ENCODE measurements around the gene SRPK3. TPM values are rescaled to one million over a fixed set of nuclear protein-coding genes. Genes with fewer than 3 reads are reported as not detected.

SRPK3 gene
- total RNA-seq, 6 experiments from 2014 or later: 0.14 to 0.51 (median 0.27) TPM

DNA sequence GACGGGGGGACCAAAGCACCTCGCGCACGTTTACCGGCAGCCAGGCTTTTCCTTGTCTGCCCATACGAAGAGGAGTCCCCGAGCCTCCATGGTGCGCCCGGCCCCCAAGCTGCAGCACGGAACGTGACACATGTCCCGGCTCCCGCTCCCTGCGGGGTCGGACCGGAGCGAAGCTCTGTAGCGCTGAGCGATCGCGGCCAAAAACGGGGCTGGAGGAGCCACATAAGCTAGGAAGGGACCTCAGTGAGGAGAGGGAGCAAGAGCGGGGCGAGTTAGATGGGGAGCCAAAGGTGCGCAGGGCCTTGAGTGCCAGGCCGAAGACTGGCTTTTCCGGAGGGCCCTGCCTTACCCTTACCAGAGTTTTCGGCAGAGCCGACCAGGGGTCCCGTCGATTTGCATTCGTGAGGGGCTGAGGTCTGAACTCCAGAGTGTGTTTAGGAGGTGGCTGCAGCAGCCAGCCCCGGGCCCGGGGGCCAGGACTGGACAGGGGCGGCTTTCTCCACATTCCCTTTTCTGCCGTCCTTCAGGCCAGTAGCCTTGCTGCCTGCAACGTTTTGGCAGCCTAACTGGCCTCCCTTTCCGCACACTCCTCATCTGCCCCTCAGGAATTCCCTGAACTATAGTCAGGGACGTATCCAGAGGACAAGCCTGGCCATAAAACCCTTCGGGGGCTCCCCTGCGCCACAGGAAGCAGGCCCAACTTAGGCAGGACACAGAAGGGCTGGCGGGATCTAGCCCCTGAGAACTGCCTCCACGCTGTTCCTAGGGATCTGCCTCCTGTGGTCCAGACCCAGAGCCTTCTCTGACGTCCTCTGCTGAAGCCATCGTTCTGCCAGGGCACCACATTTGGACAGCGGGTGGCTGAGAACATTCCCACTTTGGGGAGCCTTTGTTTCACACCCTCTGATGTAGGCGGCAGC is 14.3 kb downstream of the SRPK3 start:
- peaks cover 2% of the 10 kb centered on the region; the same call in 1 of the 2 replicates for H3K27me3 Mint-ChIP-seq (ENCODE audit: insufficient read depth)
- DNase-seq: no peak
- H3K4me1 Mint-ChIP-seq (ENCODE audit: low read depth): peaks cover 18% of the 10 kb centered on the region
- peak overlapping the region; percentile 76 for H3K27ac Mint-ChIP-seq
- no peaks in the 10 kb centered on the region for H3K9me3 Mint-ChIP-seq
- peaks cover 4% of the 10 kb centered on the region for H3K36me3 Mint-ChIP-seq (ENCODE audit: low read depth)
- H3K4me3 Mint-ChIP-seq: peak overlapping the region; percentile 95
- TF ChIP-seq CTCF (IDR thresholded peaks at IDR 0.05): no peak

GRCh38 chrX:153797415-153798015 is 16.7 kb downstream of the SRPK3 start:
- no peak for DNase-seq
- H3K9me3 Mint-ChIP-seq: no peaks in the 10 kb centered on the region
- H3K27ac Mint-ChIP-seq: no peak overlapping the region
- H3K27me3 Mint-ChIP-seq (ENCODE audit: insufficient read depth): peaks cover 4% of the 10 kb centered on the region
- no peak overlapping the region for H3K4me3 Mint-ChIP-seq
- H3K36me3 Mint-ChIP-seq (ENCODE audit: low read depth): peaks cover 4% of the 10 kb centered on the region
- TF ChIP-seq CTCF (IDR thresholded peaks at IDR 0.05): no peak
- peaks cover 18% of the 10 kb centered on the region for H3K4me1 Mint-ChIP-seq (ENCODE audit: low read depth)

GRCh38 chrX:153799326-153799725 is 18.5 kb downstream of the SRPK3 start:
- Mint-ChIP-seq H3K4me3 (no peak overlapping the region), H3K27ac (no peak overlapping the region), H3K4me1 (ENCODE audit: low read depth) (peaks cover 10% of the 10 kb centered on the region; the same call in 1 of the 2 replicates), H3K36me3 (ENCODE audit: low read depth) (no peaks in the 10 kb centered on the region), H3K27me3 (ENCODE audit: insufficient read depth) (peaks cover 1% of the 10 kb centered on the region), H3K9me3 (no peaks in the 10 kb centered on the region)
- no peak for TF ChIP-seq CTCF (IDR thresholded peaks at IDR 0.05)
- DNase-seq: no peak

GRCh38 chrX:153800177-153800722 is 19.4 kb downstream of the SRPK3 start:
- no peak for TF ChIP-seq CTCF (IDR thresholded peaks at IDR 0.05)
- Mint-ChIP-seq H3K4me3 (no peak overlapping the region), H3K27ac (no peak overlapping the region), H3K27me3 (ENCODE audit: insufficient read depth) (peaks cover 1% of the 10 kb centered on the region), H3K36me3 (ENCODE audit: low read depth) (no peaks in the 10 kb centered on the region), H3K9me3 (no peaks in the 10 kb centered on the region), H3K4me1 (ENCODE audit: low read depth) (peaks cover 10% of the 10 kb centered on the region; the same call in 1 of the 2 replicates)
- DNase-seq: no peak

DNA sequence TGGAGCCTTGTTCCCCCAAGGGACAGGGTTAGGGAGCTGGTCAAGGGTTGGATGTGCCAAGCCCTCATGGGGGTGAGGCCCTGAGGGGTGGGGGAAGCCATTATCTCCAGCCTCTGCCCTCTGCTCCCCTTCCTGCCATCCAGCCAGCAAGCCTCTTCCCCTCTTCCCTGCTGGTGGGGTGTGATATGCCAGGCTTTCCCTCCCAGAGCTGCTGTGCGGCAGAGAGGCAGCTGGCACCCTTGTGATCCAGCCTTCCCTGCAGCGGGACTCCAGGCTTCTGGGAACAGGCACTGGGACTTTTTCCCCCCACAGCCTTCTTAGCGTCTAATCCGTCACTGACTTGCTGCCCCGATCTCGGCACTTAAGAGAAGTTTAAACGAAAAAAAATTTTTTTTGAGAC is 19.9 kb downstream of the SRPK3 start:
- Mint-ChIP-seq H3K36me3 (ENCODE audit: low read depth) (no peaks in the 10 kb centered on the region), H3K4me1 (ENCODE audit: low read depth) (peaks cover 7% of the 10 kb centered on the region; the same call in 1 of the 2 replicates), H3K9me3 (no peaks in the 10 kb centered on the region), H3K27me3 (ENCODE audit: insufficient read depth) (peaks cover 1% of the 10 kb centered on the region), H3K4me3 (no peak overlapping the region), H3K27ac (no peak overlapping the region)
- TF ChIP-seq CTCF (IDR thresholded peaks at IDR 0.05): no peak
- no peak for DNase-seq
